Stimulated activated CD4-positive, alpha-beta T cell treated with anti-CD3 and anti-CD28 coated beads, Interleukin-2, amount 100 ng/mL, for 4 hours (primary cell): ENCODE results near the gene DUSP9.

Source experiments
- DNase-seq: peaks from one replicate; pipeline ENCODE4 v3.0.0-alpha.2; 2020; ENCODE audit warnings: low read depth

DUSP9 gene

GRCh38 chrX:153647461-153648357 lies 706 bp downstream of the DUSP9 start:
- no peak for DNase-seq

- no peak for DNase-seq
Observed at GRCh38 chrX:153648358-153649177, 1.6 kb downstream of the DUSP9 start.

- no peak for DNase-seq
Observed at GRCh38 chrX:153649178-153649914, 2.3 kb downstream of the DUSP9 start.

- DNase-seq: no peak
Observed at GRCh38 chrX:153649915-153650782, 3.1 kb downstream of the DUSP9 start.

- no peak for DNase-seq
Observed at GRCh38 chrX:153650959-153651358, 4.0 kb downstream of the DUSP9 start.

- DNase-seq: no peak
Observed at GRCh38 chrX:153651540-153652079, 4.6 kb downstream of the DUSP9 start.

- no peak for DNase-seq
Observed at GRCh38 chrX:153653556-153653955, 6.6 kb downstream of the DUSP9 start.

- DNase-seq: no peak
Observed at GRCh38 chrX:153657161-153657560, 10.2 kb downstream of the DUSP9 start.

- no peak for DNase-seq
Observed at GRCh38 chrX:153659268-153659667, 12.3 kb downstream of the DUSP9 start.

- peak; percentile 37 for DNase-seq
Observed at GRCh38 chrX:153662266-153662665, 15.3 kb downstream of the DUSP9 start.

- no peak for DNase-seq
Observed at GRCh38 chrX:153665726-153666306, 18.8 kb downstream of the DUSP9 start.

- DNase-seq: no peak
Observed at GRCh38 chrX:153667281-153667955, 20.4 kb downstream of the DUSP9 start.

- DNase-seq: peak; percentile 46
Observed at GRCh38 chrX:153667956-153668396, 21.0 kb downstream of the DUSP9 start.

GRCh38 chrX:153668423-153669173 lies 21.6 kb downstream of the DUSP9 start:
- no peak for DNase-seq

GRCh38 chrX:153669174-153669890 lies 22.3 kb downstream of the DUSP9 start:
- no peak for DNase-seq

- no peak for DNase-seq
Observed at GRCh38 chrX:153669901-153670731, 23.1 kb downstream of the DUSP9 start.

GRCh38 chrX:153670748-153671588 lies 24.0 kb downstream of the DUSP9 start:
- DNase-seq: no peak
